ENCODE data around the gene PHF5A.
"Not testable (repeated sequence)": the region's sequence is repeated elsewhere in the genome, so short reads cannot be mapped to it uniquely, and the experiment has no call there.

Gene PHF5A

GRCh38 chr22:41433480-41433879 lies 35.0 kb downstream of the PHF5A start:
- H3K4me1 ChIP-seq; H3K9me3 ChIP-seq; H3K4me3 ChIP-seq; DNase-seq (ENCODE audit: low spot score in 2 of 2); in situ Hi-C loops (cut with MboI; ENCODE audit: low sequenced_read_pairs); H3K27me3 ChIP-seq (ENCODE audit: low read depth): not testable (repeated sequence)
- peaks cover 40% of the 10 kb centered on the region for H3K36me3 ChIP-seq (replicated peaks)

- Histone ChIP-seq H3K4me1 (no peaks in the 10 kb centered on the region), H3K27me3 (ENCODE audit: low read depth) (no peaks in the 10 kb centered on the region), H3K36me3 (replicated peaks) (peaks cover 31% of the 10 kb centered on the region), H3K4me3 (no peak overlapping the region), H3K9me3 (no peaks in the 10 kb centered on the region)
- in situ Hi-C loops (cut with MboI; ENCODE audit: low sequenced_read_pairs), result no loop called here
- DNase-seq (ENCODE audit: low spot score in 2 of 2), result no peak
These were observed 36.8 kb downstream of the PHF5A start for GRCh38 chr22:41431656-41432055.

- no peak for DNase-seq (ENCODE audit: low spot score in 2 of 2)
- in situ Hi-C loops (cut with MboI; ENCODE audit: low sequenced_read_pairs), result no loop called here
- Histone ChIP-seq H3K4me1 (no peaks in the 10 kb centered on the region), H3K27me3 (ENCODE audit: low read depth) (no peaks in the 10 kb centered on the region), H3K4me3 (no peak overlapping the region), H3K36me3 (replicated peaks) (peaks cover 14% of the 10 kb centered on the region), H3K9me3 (no peaks in the 10 kb centered on the region)
These were observed 38.5 kb downstream of the PHF5A start for GRCh38 chr22:41429951-41430332.

- Histone ChIP-seq H3K27me3 (ENCODE audit: low read depth) (no peaks in the 10 kb centered on the region), H3K9me3 (no peaks in the 10 kb centered on the region), H3K4me1 (no peaks in the 10 kb centered on the region), H3K4me3 (no peak overlapping the region), H3K36me3 (replicated peaks) (peaks cover 8% of the 10 kb centered on the region)
- no peak for DNase-seq (ENCODE audit: low spot score in 2 of 2)
- in situ Hi-C loops (cut with MboI; ENCODE audit: low sequenced_read_pairs), result no loop called here
These were observed 39.1 kb downstream of the PHF5A start for GRCh38 chr22:41429232-41429950.

- no peak for DNase-seq (ENCODE audit: low spot score in 2 of 2)
- in situ Hi-C loops (cut with MboI; ENCODE audit: low sequenced_read_pairs), result no loop called here
These were observed 42.7 kb downstream of the PHF5A start for GRCh38 chr22:41425660-41426365.

GRCh38 chr22:41418717-41419116 lies 49.8 kb downstream of the PHF5A start:
- peaks cover 8% of the 10 kb centered on the region for H3K4me1 ChIP-seq
- H3K36me3 ChIP-seq (replicated peaks), result peaks cover 5% of the 10 kb centered on the region
- H3K27me3 ChIP-seq (ENCODE audit: low read depth), result no peaks in the 10 kb centered on the region
- DNase-seq (ENCODE audit: low spot score in 2 of 2), result no peak
- in situ Hi-C loops (cut with MboI; ENCODE audit: low sequenced_read_pairs), result no loop called here
- no peak overlapping the region for H3K4me3 ChIP-seq
- H3K9me3 ChIP-seq, result no peaks in the 10 kb centered on the region

More at GRCh38 chr22:41425660-41426365, 42.7 kb downstream of the PHF5A start:
- H3K4me3 ChIP-seq, result no peak overlapping the region
- peaks cover 5% of the 10 kb centered on the region for H3K36me3 ChIP-seq (replicated peaks)
- no peaks in the 10 kb centered on the region for H3K4me1 ChIP-seq
- H3K9me3 ChIP-seq, result no peaks in the 10 kb centered on the region
- no peaks in the 10 kb centered on the region for H3K27me3 ChIP-seq (ENCODE audit: low read depth)

GRCh38 chr22:41417622-41418390 lies 50.7 kb downstream of the PHF5A start:
- in situ Hi-C loops (cut with MboI; ENCODE audit: low sequenced_read_pairs), result no loop called here
- no peak for DNase-seq (ENCODE audit: low spot score in 2 of 2)
- H3K4me1 ChIP-seq, result peaks cover 8% of the 10 kb centered on the region

GRCh38 chr22:41415554-41415953 lies 52.9 kb downstream of the PHF5A start:
- no peaks in the 10 kb centered on the region for H3K9me3 ChIP-seq
- no peaks in the 10 kb centered on the region for H3K36me3 ChIP-seq (replicated peaks)
- no peak for DNase-seq (ENCODE audit: low spot score in 2 of 2)
- in situ Hi-C loops (cut with MboI; ENCODE audit: low sequenced_read_pairs), result no loop called here
- peaks cover 8% of the 10 kb centered on the region for H3K4me1 ChIP-seq
- no peaks in the 10 kb centered on the region for H3K27me3 ChIP-seq (ENCODE audit: low read depth)
- H3K4me3 ChIP-seq, result no peak overlapping the region

More at GRCh38 chr22:41417622-41418390, 50.7 kb downstream of the PHF5A start:
- Histone ChIP-seq H3K27me3 (ENCODE audit: low read depth) (no peaks in the 10 kb centered on the region), H3K9me3 (no peaks in the 10 kb centered on the region), H3K4me3 (no peak overlapping the region), H3K36me3 (replicated peaks) (peaks cover 3% of the 10 kb centered on the region)

- peaks cover 8% of the 10 kb centered on the region for H3K4me1 ChIP-seq
- no peaks in the 10 kb centered on the region for H3K9me3 ChIP-seq
- no peaks in the 10 kb centered on the region for H3K27me3 ChIP-seq (ENCODE audit: low read depth)
- in situ Hi-C loops (cut with MboI; ENCODE audit: low sequenced_read_pairs), result no loop called here
- no peaks in the 10 kb centered on the region for H3K36me3 ChIP-seq (replicated peaks)
- DNase-seq (ENCODE audit: low spot score in 2 of 2), result no peak
- H3K4me3 ChIP-seq, result no peak overlapping the region
These were observed 57.3 kb downstream of the PHF5A start for GRCh38 chr22:41411021-41411851.

GRCh38 chr22:41410311-41410751 lies 58.2 kb downstream of the PHF5A start:
- in situ Hi-C loops (cut with MboI; ENCODE audit: low sequenced_read_pairs), result no loop called here
- H3K4me1 ChIP-seq, result peaks cover 8% of the 10 kb centered on the region
- H3K27me3 ChIP-seq (ENCODE audit: low read depth), result no peaks in the 10 kb centered on the region
- no peak for DNase-seq (ENCODE audit: low spot score in 2 of 2)
- no peaks in the 10 kb centered on the region for H3K36me3 ChIP-seq (replicated peaks)
- H3K4me3 ChIP-seq, result no peak overlapping the region
- H3K9me3 ChIP-seq, result no peaks in the 10 kb centered on the region

All from HAP-1 (cell line).